ENCODE data around the gene WDR19.

WDR19 gene

GRCh38 chr4:39326468-39326977 is 144.2 kb downstream of the WDR19 start:
- no peak for TF ChIP-seq CTCF (IDR thresholded peaks at IDR 0.05; ENCODE audit: low read depth, low read length)
- no peak for DNase-seq (ENCODE audit: extremely low read depth, low read depth)

GRCh38 chr4:39330353-39330752 is 148.0 kb downstream of the WDR19 start:
- no peak for DNase-seq (ENCODE audit: extremely low read depth, low read depth)
- TF ChIP-seq CTCF (IDR thresholded peaks at IDR 0.05; ENCODE audit: low read depth, low read length): no peak

GRCh38 chr4:39331191-39331590 is 148.9 kb downstream of the WDR19 start:
- no peak for TF ChIP-seq CTCF (IDR thresholded peaks at IDR 0.05; ENCODE audit: low read depth, low read length)
- DNase-seq (ENCODE audit: extremely low read depth, low read depth): no peak

All from AG09319 (cell line).